HEK293 (cell line): ENCODE measurements around the gene IFITM1.
"Not testable (repeated sequence)": the region's sequence is repeated elsewhere in the genome, so short reads cannot be mapped to it uniquely, and the experiment has no call there.

ENCODE experiments used
- CTCF ChIA-PET: fragments of 350-600 bp; formaldehyde crosslinking; extraction: SDS; loops from one replicate; lab custom pipeline; 2021; ENCODE audit warnings: antibody characterized with exemption; lab: Yijun Ruan, JAX
- POLR2A ChIA-PET: fragments of 300-600 bp; formaldehyde crosslinking; extraction: SDS; loops from one replicate; lab custom pipeline; 2020; ENCODE audit warnings: antibody characterized with exemption, inconsistent platforms; lab: Yijun Ruan, JAX
- H3K27ac ChIP-seq: fragments of 200-500 bp; sonication (Bioruptor generic); 2 replicates; pipeline ENCODE4 v1.5.1; 2014; ENCODE audit warnings: low read depth, low read length, control low read depth, inconsistent platforms; ENCODE audit errors: extremely low read depth
- H3K36me3 ChIP-seq, 2 experiments: fragments of 200-500 bp in 1 of 2; sonication (Bioruptor generic) in 1 of 2; 1 replicate in 1 of 2; 2 replicates in 1 of 2; pipeline ENCODE4 v1.5.1; 2014 to 2017; ENCODE audit warnings: inconsistent platforms in 2 of 2, low read length in 2 of 2; ENCODE audit not compliant: control insufficient read depth in 2 of 2, insufficient read depth in 1 of 2
- H3K4me1 ChIP-seq: fragments of 200-500 bp; sonication (Bioruptor generic); 2 replicates; pipeline ENCODE4 v1.5.1; 2014; ENCODE audit warnings: mild to moderate bottlenecking, low read length, inconsistent platforms; ENCODE audit not compliant: control insufficient read depth, insufficient read depth
- H3K4me3 ChIP-seq: 2 replicates; pipeline ENCODE4 v1.5.1; 2011; ENCODE audit warnings: low read depth, mild to moderate bottlenecking, control low read depth, low read length, moderate library complexity
- H3K9me3 ChIP-seq: fragments of 200-500 bp; sonication (Bioruptor generic); 2 replicates; pipeline ENCODE4 v1.5.1; 2014; ENCODE audit warnings: low read depth, low read length, inconsistent platforms; ENCODE audit not compliant: control insufficient read depth, insufficient read depth
- GFI1B ChIP-seq: fragments of 450-650 bp; formaldehyde crosslinking; IDR thresholded peaks from 2 replicates; pipeline ENCODE4 v1.5.1; 2016; ENCODE audit warnings: missing biosample characterization, missing genetic modification characterization
- SCRT2 ChIP-seq: fragments of 450-650 bp; formaldehyde crosslinking; IDR thresholded peaks from 2 replicates; pipeline ENCODE4 v1.5.1; 2016; ENCODE audit warnings: missing biosample characterization, missing genetic modification characterization
- SP2 ChIP-seq: fragments of 450-650 bp; formaldehyde crosslinking; IDR thresholded peaks from 2 replicates; pipeline ENCODE4 v1.5.1; 2016; ENCODE audit warnings: missing biosample characterization, missing genetic modification characterization
- TCF7L2 ChIP-seq: IDR thresholded peaks from 2 replicates; pipeline ENCODE4 v1.6.1; 2011; ENCODE audit warnings: low read depth, mild to moderate bottlenecking, inconsistent platforms, low read length, moderate library complexity, borderline replicate concordance
- YY2 ChIP-seq: fragments of 450-650 bp; formaldehyde crosslinking; IDR thresholded peaks from 2 replicates; pipeline ENCODE4 v1.5.1; 2016; ENCODE audit warnings: missing biosample characterization, missing genetic modification characterization
- ZEB2 ChIP-seq: fragments of 450-650 bp; formaldehyde crosslinking; IDR thresholded peaks from 2 replicates; pipeline ENCODE4 v1.5.1; 2016; ENCODE audit warnings: missing biosample characterization, missing genetic modification characterization
- ZNF114 ChIP-seq: fragments of 450-650 bp; formaldehyde crosslinking; IDR thresholded peaks from 2 replicates; pipeline ENCODE4 v1.5.0; 2017; ENCODE audit warnings: missing biosample characterization, missing genetic modification characterization
- ZNF138 ChIP-seq: fragments of 450-650 bp; formaldehyde crosslinking; IDR thresholded peaks from 2 replicates; pipeline ENCODE4 v1.5.1; 2016; ENCODE audit warnings: missing biosample characterization, missing genetic modification characterization, borderline replicate concordance
- ZNF837 ChIP-seq: fragments of 450-650 bp; formaldehyde crosslinking; IDR thresholded peaks from 2 replicates; pipeline ENCODE4 v1.5.1; 2016; ENCODE audit warnings: missing biosample characterization, missing genetic modification characterization
- TF ChIP-seq, protein P1 (sequence below): fragments of 450-650 bp; formaldehyde crosslinking; IDR thresholded peaks from 2 replicates; pipeline ENCODE4 v1.5.1; 2016; ENCODE audit warnings: missing biosample characterization, missing genetic modification characterization
- TF ChIP-seq, protein P2 (sequence below): fragments of 450-650 bp; formaldehyde crosslinking; IDR thresholded peaks from 2 replicates; pipeline ENCODE4 v1.5.1; 2016; ENCODE audit warnings: missing biosample characterization, missing genetic modification characterization
- TF ChIP-seq, protein P3 (sequence below): fragments of 450-650 bp; formaldehyde crosslinking; IDR thresholded peaks from 2 replicates; pipeline ENCODE4 v1.5.1; 2016; ENCODE audit warnings: missing biosample characterization, missing genetic modification characterization, borderline replicate concordance
- TF ChIP-seq, protein P4 (sequence below): fragments of 450-650 bp; formaldehyde crosslinking; IDR thresholded peaks from 2 replicates; pipeline ENCODE4 v1.5.1; 2017; ENCODE audit warnings: missing biosample characterization, missing genetic modification characterization
- TF ChIP-seq, protein P5 (sequence below): fragments of 450-650 bp; formaldehyde crosslinking; conservative IDR thresholded peaks from 2 replicates; pipeline ENCODE4 v1.5.1; 2016; ENCODE audit warnings: low read depth, missing biosample characterization, missing genetic modification characterization

Gene IFITM1

DNA sequence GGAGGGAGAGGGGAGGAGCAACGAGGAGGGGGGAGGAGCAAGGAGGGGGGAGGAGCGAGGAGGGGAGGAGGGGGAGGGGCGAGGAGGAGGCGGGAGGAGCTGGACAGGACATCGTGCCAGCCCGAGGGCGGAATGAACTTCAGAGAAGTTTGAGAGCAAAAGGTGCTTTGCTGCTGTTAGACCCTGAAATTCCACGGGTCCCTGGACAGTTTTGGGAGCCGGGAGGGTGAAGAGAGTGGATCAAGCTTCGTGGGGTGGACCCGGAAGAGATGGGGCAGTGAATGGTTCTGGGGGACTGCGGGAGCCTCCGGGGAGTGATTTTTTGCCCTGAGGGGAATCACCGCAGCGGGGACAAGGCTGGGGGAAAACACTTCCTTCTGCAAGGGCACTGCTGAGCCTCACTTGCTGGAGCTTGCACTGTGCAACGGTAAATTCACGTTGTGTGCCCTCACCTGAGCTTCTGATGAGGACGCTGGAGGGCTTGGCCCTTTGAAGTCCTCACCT is 46.3 kb upstream of the IFITM1 start (continued):
- TF ChIP-seq, protein P1, sequence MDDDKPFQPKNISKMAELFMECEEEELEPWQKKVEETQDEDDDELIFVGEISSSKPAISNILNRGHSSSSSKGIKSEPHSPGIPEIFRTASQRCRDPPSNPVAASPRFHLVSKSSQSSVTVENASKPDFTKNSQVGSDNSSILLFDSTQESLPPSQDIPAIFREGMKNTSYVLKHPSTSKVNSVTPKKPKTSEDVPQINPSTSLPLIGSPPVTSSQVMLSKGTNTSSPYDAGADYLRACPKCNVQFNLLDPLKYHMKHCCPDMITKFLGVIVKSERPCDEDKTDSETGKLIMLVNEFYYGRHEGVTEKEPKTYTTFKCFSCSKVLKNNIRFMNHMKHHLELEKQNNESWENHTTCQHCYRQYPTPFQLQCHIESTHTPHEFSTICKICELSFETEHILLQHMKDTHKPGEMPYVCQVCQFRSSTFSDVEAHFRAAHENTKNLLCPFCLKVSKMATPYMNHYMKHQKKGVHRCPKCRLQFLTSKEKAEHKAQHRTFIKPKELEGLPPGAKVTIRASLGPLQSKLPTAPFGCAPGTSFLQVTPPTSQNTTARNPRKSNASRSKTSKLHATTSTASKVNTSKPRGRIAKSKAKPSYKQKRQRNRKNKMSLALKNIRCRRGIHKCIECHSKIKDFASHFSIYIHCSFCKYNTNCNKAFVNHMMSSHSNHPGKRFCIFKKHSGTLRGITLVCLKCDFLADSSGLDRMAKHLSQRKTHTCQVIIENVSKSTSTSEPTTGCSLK (tag by site-specific recombination), result no peak
- TF ChIP-seq, protein P2, sequence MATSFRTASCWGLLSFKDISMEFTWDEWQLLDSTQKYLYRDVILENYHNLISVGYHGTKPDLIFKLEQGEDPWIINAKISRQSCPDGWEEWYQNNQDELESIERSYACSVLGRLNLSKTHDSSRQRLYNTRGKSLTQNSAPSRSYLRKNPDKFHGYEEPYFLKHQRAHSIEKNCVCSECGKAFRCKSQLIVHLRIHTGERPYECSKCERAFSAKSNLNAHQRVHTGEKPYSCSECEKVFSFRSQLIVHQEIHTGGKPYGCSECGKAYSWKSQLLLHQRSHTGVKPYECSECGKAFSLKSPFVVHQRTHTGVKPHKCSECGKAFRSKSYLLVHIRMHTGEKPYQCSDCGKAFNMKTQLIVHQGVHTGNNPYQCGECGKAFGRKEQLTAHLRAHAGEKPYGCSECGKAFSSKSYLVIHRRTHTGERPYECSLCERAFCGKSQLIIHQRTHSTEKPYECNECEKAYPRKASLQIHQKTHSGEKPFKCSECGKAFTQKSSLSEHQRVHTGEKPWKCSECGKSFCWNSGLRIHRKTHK, result no peak
- no peak for TF ChIP-seq SP2
- TF ChIP-seq, protein P3, sequence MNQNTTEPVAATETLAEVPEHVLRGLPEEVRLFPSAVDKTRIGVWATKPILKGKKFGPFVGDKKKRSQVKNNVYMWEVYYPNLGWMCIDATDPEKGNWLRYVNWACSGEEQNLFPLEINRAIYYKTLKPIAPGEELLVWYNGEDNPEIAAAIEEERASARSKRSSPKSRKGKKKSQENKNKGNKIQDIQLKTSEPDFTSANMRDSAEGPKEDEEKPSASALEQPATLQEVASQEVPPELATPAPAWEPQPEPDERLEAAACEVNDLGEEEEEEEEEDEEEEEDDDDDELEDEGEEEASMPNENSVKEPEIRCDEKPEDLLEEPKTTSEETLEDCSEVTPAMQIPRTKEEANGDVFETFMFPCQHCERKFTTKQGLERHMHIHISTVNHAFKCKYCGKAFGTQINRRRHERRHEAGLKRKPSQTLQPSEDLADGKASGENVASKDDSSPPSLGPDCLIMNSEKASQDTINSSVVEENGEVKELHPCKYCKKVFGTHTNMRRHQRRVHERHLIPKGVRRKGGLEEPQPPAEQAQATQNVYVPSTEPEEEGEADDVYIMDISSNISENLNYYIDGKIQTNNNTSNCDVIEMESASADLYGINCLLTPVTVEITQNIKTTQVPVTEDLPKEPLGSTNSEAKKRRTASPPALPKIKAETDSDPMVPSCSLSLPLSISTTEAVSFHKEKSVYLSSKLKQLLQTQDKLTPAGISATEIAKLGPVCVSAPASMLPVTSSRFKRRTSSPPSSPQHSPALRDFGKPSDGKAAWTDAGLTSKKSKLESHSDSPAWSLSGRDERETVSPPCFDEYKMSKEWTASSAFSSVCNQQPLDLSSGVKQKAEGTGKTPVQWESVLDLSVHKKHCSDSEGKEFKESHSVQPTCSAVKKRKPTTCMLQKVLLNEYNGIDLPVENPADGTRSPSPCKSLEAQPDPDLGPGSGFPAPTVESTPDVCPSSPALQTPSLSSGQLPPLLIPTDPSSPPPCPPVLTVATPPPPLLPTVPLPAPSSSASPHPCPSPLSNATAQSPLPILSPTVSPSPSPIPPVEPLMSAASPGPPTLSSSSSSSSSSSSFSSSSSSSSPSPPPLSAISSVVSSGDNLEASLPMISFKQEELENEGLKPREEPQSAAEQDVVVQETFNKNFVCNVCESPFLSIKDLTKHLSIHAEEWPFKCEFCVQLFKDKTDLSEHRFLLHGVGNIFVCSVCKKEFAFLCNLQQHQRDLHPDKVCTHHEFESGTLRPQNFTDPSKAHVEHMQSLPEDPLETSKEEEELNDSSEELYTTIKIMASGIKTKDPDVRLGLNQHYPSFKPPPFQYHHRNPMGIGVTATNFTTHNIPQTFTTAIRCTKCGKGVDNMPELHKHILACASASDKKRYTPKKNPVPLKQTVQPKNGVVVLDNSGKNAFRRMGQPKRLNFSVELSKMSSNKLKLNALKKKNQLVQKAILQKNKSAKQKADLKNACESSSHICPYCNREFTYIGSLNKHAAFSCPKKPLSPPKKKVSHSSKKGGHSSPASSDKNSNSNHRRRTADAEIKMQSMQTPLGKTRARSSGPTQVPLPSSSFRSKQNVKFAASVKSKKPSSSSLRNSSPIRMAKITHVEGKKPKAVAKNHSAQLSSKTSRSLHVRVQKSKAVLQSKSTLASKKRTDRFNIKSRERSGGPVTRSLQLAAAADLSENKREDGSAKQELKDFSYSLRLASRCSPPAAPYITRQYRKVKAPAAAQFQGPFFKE, result no peak

DNA sequence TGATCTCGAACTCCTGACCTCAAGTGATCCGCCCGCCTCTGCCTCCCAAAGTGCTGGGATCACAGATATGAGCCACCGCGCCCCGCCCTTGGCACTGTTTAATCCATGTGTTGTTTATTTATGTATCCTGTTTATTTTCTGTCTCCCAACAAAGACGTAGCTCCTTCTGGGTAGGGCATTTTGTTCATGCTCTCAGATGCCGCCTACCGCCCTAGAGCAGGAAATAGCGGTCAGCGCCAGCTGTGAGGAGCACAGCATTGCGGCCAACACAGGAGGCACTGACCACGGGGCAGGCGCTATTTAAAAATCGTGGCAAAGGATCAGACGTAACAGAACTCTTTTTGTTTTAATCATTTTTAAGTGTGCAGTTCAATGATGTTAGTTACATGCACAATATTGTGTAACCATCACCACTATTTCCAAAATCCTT is 45.1 kb upstream of the IFITM1 start:
- H3K4me3 ChIP-seq, POLR2A ChIA-PET, H3K9me3 ChIP-seq, H3K4me1 ChIP-seq, H3K36me3 ChIP-seq, H3K27ac ChIP-seq: not testable (repeated sequence)
- CTCF ChIA-PET, result interaction anchor here (0.6 kb wide), 1 partner anchor 10 kb away, joined by 4 read pairs; no protein-coding TSS in a partner anchor

DNA sequence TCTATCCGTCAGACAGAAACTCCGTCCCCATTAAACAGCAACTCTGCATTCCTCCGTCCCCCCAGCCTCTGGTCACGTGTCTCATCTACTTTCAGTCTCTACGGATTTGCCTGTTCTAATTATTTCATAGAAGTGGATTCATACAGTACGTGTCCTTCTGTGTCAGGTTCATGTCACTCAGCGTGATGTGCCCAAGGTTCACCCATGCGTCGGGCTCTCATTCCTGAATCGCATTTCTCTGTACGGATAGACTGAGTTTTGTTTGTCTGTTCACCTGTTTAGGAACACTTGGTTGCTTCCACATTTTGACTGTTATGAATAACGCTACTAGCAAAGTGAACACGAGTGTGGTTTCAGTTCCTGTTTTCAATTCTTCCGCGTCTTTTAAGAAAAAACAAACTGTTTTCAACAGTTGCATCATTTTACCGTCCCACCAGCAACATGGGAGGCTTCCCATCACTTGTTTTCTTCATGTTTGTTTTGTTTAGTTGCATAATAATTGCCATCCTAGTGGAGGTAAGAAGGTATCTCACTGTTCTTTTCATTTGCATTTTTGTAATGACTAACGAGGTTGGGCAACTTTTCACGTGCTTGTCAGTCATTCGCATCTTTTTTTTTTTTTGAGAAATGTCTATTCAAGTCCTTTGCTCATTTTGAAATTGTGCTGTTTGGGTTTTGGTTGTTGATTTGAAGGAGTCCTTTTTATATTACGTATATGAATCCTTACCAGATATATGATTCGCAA is 44.5 kb upstream of the IFITM1 start:
- H3K36me3 ChIP-seq, result no peaks in the 10 kb centered on the region
- H3K9me3 ChIP-seq, result no peaks in the 10 kb centered on the region
- no peak overlapping the region for H3K27ac ChIP-seq
- ChIA-PET CTCF (interaction anchor here (0.6 to 0.7 kb wide), 2 partner anchors 10 to 182 kb away, joined by 4 read pairs; no protein-coding TSS in a partner anchor), POLR2A (no interaction called here)
- no peak overlapping the region for H3K4me3 ChIP-seq
- no peaks in the 10 kb centered on the region for H3K4me1 ChIP-seq
- TF ChIP-seq, protein P1 (tag by site-specific recombination), result no peak
- TF ChIP-seq YY2, result no peak
- TF ChIP-seq ZEB2 (tag by site-specific recombination), result no peak
- no peak for TF ChIP-seq ZNF114 (tag by site-specific recombination)
- no peak for TF ChIP-seq GFI1B (tag by site-specific recombination)
- no peak for TF ChIP-seq ZNF138 (tag by site-specific recombination)
- no peak for TF ChIP-seq TCF7L2
- no peak for TF ChIP-seq SCRT2 (tag by site-specific recombination)
- TF ChIP-seq, protein P4, sequence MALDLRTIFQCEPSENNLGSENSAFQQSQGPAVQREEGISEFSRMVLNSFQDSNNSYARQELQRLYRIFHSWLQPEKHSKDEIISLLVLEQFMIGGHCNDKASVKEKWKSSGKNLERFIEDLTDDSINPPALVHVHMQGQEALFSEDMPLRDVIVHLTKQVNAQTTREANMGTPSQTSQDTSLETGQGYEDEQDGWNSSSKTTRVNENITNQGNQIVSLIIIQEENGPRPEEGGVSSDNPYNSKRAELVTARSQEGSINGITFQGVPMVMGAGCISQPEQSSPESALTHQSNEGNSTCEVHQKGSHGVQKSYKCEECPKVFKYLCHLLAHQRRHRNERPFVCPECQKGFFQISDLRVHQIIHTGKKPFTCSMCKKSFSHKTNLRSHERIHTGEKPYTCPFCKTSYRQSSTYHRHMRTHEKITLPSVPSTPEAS, result no peak
- no peak for TF ChIP-seq ZNF837 (tag by site-specific recombination)
- TF ChIP-seq, protein P5, sequence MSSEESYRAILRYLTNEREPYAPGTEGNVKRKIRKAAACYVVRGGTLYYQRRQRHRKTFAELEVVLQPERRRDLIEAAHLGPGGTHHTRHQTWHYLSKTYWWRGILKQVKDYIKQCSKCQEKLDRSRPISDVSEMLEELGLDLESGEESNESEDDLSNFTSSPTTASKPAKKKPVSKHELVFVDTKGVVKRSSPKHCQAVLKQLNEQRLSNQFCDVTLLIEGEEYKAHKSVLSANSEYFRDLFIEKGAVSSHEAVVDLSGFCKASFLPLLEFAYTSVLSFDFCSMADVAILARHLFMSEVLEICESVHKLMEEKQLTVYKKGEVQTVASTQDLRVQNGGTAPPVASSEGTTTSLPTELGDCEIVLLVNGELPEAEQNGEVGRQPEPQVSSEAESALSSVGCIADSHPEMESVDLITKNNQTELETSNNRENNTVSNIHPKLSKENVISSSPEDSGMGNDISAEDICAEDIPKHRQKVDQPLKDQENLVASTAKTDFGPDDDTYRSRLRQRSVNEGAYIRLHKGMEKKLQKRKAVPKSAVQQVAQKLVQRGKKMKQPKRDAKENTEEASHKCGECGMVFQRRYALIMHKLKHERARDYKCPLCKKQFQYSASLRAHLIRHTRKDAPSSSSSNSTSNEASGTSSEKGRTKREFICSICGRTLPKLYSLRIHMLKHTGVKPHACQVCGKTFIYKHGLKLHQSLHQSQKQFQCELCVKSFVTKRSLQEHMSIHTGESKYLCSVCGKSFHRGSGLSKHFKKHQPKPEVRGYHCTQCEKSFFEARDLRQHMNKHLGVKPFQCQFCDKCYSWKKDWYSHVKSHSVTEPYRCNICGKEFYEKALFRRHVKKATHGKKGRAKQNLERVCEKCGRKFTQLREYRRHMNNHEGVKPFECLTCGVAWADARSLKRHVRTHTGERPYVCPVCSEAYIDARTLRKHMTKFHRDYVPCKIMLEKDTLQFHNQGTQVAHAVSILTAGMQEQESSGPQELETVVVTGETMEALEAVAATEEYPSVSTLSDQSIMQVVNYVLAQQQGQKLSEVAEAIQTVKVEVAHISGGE (tag by site-specific recombination), result no peak
